Nephron progenitor cell (in vitro differentiated cells): ENCODE measurements around the gene ANAPC2.

Source experiments
- DNase-seq: peaks from one replicate; pipeline ENCODE4 v3.0.0; 2021
- H3K27ac Mint-ChIP-seq: 2 replicates; pipeline ENCODE4 v1.8.0; 2021; ENCODE audit warnings: mild to moderate bottlenecking, moderate library complexity, mixed read lengths
- H3K27me3 Mint-ChIP-seq: 2 replicates; pipeline ENCODE4 v1.8.0; 2021; ENCODE audit warnings: mild to moderate bottlenecking, low read depth, mixed read lengths; ENCODE audit not compliant: poor library complexity
- H3K36me3 Mint-ChIP-seq: 2 replicates; pipeline ENCODE4 v1.8.0; 2021; ENCODE audit warnings: low read depth, mixed read lengths
- H3K4me1 Mint-ChIP-seq: 2 replicates; pipeline ENCODE4 v1.8.0; 2021; ENCODE audit warnings: mixed read lengths
- H3K4me3 Mint-ChIP-seq: 2 replicates; pipeline ENCODE4 v1.8.0; 2021; ENCODE audit warnings: mild to moderate bottlenecking, moderate library complexity, mixed read lengths
- H3K9me3 Mint-ChIP-seq: 2 replicates; pipeline ENCODE4 v1.8.0; 2021; ENCODE audit warnings: mild to moderate bottlenecking, moderate library complexity, mixed read lengths
- TF ChIP-seq, protein P1 (sequence below): fragments of 200-600 bp; sonication (generic); IDR thresholded peaks from 2 replicates; pipeline ENCODE4 v1.5.0; 2021; ENCODE audit warnings: antibody characterized with exemption

ANAPC2 gene

DNA sequence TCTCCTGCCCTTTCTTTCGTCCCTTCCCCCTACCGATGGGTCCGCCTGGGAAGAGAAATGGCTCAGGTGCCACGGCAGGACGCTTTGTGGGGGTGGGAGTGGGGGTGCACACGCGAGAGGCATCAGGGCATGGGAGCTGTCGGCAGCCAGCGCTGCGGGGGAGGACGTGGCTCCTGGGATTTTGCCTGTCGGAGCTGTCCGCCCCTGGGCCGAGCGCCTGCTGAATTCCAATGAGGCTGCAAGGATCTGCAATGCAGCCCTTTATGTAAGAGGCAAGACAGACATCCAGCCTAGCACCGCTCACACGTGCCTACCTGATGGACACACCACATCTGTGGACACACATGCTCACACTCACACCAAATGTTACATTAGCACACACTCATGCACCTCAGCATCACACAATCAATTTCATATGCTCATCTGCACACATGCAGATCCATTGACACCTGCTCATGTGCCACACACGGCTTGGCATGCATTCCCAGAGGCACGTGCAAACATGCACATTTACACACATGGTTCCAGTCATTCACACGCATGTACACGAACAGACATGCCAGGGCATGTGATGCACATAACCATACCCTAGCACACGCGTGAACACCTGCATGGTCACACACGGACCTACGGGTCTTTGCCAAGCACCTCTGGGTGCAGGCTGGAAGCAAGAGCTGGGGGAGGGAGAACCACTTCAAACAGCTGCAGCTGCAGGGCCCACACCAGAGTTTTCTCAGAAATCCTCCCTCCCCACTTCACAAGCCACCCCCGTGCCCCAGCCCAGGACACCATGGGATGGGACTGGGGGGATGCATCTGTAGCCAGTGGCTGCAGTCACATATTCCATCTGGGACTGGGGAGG is 48.0 kb downstream of the ANAPC2 start:
- no peak for DNase-seq
- peaks cover 90% of the 10 kb centered on the region for H3K27me3 Mint-ChIP-seq
- no peak overlapping the region for H3K27ac Mint-ChIP-seq
- no peaks in the 10 kb centered on the region for H3K9me3 Mint-ChIP-seq
- H3K36me3 Mint-ChIP-seq = no peaks in the 10 kb centered on the region
- no peaks in the 10 kb centered on the region for H3K4me1 Mint-ChIP-seq
- TF ChIP-seq, protein P1, sequence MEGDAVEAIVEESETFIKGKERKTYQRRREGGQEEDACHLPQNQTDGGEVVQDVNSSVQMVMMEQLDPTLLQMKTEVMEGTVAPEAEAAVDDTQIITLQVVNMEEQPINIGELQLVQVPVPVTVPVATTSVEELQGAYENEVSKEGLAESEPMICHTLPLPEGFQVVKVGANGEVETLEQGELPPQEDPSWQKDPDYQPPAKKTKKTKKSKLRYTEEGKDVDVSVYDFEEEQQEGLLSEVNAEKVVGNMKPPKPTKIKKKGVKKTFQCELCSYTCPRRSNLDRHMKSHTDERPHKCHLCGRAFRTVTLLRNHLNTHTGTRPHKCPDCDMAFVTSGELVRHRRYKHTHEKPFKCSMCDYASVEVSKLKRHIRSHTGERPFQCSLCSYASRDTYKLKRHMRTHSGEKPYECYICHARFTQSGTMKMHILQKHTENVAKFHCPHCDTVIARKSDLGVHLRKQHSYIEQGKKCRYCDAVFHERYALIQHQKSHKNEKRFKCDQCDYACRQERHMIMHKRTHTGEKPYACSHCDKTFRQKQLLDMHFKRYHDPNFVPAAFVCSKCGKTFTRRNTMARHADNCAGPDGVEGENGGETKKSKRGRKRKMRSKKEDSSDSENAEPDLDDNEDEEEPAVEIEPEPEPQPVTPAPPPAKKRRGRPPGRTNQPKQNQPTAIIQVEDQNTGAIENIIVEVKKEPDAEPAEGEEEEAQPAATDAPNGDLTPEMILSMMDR = no peak
- no peak overlapping the region for H3K4me3 Mint-ChIP-seq

DNA sequence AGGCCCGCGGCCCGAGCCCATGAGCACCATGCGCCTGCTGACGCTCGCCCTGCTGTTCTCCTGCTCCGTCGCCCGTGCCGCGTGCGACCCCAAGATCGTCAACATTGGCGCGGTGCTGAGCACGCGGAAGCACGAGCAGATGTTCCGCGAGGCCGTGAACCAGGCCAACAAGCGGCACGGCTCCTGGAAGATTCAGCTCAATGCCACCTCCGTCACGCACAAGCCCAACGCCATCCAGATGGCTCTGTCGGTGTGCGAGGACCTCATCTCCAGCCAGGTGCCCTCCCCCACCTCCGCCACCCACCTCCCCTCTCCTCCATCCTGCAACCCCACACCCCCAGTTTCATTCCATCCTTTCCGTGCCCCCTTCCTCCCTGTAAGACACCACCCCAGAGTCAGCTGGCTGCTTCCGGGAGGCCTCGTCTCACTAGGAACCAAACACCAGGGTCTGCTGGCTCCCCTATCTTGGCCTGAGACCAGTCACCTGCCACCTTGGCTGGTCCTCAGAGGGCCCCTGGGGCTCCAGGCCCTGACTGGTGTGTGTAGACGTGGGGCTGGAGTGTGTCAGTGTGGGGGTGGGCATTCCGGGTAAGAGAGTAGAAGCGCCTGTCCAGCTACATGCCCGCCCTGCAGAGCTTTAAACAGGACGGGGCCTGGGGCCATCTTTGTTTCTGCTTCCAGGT is 48.8 kb downstream of the ANAPC2 start:
- H3K4me3 Mint-ChIP-seq = no peak overlapping the region
- no peak for DNase-seq
- no peaks in the 10 kb centered on the region for H3K4me1 Mint-ChIP-seq
- TF ChIP-seq, protein P1 = no peak
- no peaks in the 10 kb centered on the region for H3K36me3 Mint-ChIP-seq
- no peaks in the 10 kb centered on the region for H3K9me3 Mint-ChIP-seq
- H3K27me3 Mint-ChIP-seq = peaks cover 98% of the 10 kb centered on the region
- no peak overlapping the region for H3K27ac Mint-ChIP-seq

DNA sequence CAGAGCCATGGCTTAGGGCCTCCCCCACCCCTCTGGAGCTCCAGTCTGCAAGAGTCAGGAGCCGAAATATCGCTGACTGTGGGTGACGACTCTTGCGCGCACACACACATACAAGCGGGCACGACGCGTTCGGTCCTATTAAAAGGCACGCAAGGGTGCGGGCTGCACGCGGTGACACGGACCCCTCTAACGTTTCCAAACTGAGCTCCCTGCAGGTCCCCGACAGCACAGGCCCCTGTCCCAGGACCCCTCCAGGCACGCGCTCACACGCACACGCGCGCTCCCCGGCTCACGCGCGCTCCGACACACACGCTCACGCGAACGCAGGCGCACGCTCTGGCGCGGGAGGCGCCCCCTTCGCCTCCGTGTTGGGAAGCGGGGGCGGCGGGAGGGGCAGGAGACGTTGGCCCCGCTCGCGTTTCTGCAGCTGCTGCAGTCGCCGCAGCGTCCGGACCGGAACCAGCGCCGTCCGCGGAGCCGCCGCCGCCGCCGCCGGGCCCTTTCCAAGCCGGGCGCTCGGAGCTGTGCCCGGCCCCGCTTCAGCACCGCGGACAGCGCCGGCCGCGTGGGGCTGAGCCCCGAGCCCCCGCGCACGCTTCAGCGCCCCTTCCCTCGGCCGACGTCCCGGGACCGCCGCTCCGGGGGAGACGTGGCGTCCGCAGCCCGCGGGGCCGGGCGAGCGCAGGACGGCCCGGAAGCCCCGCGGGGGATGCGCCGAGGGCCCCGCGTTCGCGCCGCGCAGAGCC is 49.5 kb downstream of the ANAPC2 start, which contains the start of gene GRIN1:
Gene GRIN1 (plus strand): TSS at position 433 of the 746 bp plus-strand sequence. CDS start 333 bp downstream, outside the sequence.
- peaks cover 98% of the 10 kb centered on the region for H3K27me3 Mint-ChIP-seq
- DNase-seq = peak; percentile 88

DNA sequence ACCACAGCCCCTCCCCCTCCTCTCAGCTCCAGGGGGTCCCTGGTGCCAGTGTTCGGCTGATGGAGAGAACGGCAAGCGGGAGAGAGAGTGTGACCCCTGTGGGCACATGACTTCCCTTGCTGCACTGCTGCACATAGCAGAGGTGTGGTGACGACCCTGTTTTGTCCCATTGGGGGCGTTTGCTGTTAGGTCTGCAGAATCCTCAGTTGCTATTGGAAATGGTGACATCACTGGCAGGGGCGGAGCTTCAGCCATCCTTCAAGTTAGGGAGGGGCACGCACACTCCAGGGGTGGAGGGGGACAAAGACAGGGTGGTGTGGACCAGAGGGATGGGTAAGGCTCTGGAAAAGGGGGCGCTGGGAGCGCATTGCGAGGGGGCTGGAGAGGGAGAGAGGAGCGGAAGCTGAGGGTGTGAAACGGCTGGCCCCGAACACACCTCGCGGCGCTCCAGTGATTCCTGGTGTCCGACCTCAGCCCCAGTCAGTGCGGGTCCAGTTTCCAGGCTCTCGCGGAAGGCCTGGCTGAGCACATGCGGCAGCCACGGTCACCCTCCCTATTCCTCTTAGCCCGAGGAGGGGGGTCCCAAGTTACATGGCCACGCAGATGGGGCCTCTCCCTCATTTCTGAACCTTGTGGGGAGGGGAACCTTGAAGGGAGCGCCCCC is 50.2 kb downstream of the ANAPC2 start:
- Mint-ChIP-seq H3K36me3 (no peaks in the 10 kb centered on the region), H3K4me3 (no peak overlapping the region), H3K9me3 (peaks cover 1% of the 10 kb centered on the region), H3K4me1 (no peaks in the 10 kb centered on the region), H3K27me3 (peaks cover 98% of the 10 kb centered on the region), H3K27ac (no peak overlapping the region)
- TF ChIP-seq, protein P1 = no peak
- no peak for DNase-seq

More for the DNA sequence above, 49.5 kb downstream of the ANAPC2 start, which contains the start of gene GRIN1:
- H3K27ac Mint-ChIP-seq = no peak within 1 kb of the TSS
- TF ChIP-seq, protein P1 = no peak
- H3K4me3 Mint-ChIP-seq = no peak within 1 kb of the TSS
- no peaks in the 10 kb centered on the region for H3K9me3 Mint-ChIP-seq
- H3K4me1 Mint-ChIP-seq = no peaks in the 10 kb centered on the region
- H3K36me3 Mint-ChIP-seq = no peaks in the 10 kb centered on the region

DNA sequence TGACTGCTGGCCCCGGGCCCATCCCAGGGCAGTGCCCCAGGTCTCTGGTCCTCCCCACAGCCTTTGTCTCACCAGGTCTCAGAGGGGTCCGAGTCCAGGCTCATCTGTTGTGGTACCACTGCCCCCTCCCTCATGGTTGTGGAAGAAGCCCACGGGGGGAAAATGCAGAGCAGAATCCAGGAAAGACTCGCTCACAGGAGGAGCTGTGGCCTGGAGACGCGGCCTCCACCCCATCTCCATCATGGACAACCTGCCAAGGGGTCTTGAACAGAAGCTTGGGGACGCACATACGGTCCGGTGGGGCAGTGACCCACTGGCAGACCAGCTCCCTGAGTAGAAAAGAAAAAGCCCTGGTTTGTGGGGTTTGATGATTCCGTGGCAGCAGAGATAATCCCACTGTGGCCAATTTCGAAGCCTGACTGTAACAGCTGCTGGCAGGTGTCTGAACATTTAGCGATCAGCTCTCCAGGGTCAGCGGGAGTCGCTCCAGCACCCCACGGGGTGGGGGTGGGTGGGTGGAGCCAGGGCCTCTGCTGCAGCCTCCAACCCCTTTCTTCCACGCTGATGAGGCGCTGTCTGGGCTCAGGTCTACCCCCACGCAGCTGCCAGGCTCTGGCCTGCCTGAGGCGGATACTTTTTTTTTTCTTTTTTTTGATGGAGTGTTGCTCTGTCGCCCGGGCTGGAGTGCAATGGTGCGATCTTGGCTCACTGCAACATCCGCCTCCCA is 51.3 kb downstream of the ANAPC2 start:
- TF ChIP-seq, protein P1 = no peak
- no peaks in the 10 kb centered on the region for H3K4me1 Mint-ChIP-seq
- H3K27ac Mint-ChIP-seq = no peak overlapping the region
- no peak for DNase-seq
- H3K36me3 Mint-ChIP-seq = no peaks in the 10 kb centered on the region
- peaks cover 98% of the 10 kb centered on the region for H3K27me3 Mint-ChIP-seq
- H3K4me3 Mint-ChIP-seq = no peak overlapping the region
- H3K9me3 Mint-ChIP-seq = peaks cover 3% of the 10 kb centered on the region
